Measurements from ENCODE around the gene TLE7.

Gene TLE7

DNA sequence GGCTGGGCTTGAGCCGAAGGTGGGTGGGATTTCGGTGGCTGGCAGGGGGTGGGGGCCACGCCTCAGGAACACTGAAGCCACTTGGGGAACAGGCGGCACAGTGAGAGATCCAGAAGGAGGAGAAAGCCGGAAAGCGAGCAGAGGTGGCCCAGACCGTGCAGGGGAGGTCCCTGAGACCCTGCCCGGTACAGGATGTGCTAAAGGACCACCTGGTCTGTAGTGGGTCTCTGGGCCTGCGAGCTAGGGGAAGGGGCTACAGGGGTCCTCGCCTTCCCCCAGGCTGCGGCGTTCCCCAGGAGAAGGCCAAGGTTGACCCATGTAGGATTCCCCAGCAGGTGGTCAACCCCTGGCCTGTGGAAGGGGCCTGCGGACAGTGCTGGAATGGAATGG is at the start of gene TLE7:
Gene TLE7 (minus strand): TSS at position 4 of the 390 bp plus-strand sequence. CDS start 8,730 bp downstream, outside the sequence.
- no peak for DNase-seq

DNA sequence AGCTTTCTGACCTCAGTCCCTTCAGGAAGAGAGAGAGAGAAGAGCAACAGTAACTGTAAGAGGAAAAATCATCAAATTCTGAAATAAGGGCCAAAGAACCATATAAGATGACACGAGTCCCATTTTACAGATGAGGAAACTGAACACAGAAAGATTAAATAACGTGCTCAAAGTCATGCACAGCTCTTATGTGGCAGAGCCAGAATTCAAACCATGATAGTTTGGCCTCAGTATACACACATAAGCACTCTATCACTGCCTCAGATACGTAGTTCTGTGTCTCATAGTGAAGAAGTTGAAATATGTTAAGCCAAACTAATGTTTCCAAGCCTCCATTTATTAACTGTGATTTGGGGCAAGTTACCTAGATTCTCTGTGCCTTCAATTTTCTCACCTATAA is 49.2 kb upstream of the TLE7 start:
- no peak for DNase-seq

DNA sequence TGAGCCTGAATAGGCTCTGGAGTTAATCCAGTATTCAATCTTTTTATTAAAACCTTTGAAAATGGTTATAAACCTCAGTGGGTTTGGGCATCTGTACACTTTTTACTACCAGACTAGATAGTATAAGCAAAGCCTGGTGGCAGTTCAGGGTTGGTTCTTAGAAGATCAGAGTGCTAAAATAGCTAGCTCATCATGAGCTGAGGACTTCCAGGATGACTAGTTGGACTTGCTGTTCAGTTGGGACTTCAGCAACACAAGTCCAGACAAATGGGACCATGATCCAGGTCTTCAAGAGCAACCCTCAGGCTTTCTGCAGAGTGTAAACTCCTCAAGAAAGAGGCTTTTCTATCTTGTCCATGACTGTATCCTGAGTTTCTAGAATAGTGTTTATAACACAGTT is 48.5 kb upstream of the TLE7 start:
- no peak for DNase-seq

DNA sequence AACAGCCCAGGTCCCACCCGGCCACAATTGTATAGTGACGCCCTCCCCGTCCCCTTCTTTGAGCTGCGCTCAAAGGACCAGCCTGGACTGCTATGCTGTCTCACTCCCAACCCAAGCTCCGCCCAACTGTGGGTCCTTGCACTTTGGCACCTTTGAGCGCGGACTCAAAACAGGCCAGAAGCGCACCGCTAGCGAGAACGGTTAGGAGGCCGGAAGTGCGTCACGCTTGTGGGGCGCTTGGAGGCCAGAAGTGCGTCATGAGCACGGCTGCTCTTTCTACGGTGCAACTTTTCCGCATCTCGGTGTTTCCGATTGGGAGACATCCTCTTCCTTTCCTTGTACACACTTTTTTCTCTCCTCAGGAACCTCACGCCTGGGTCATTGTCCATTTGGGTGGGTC is 47.3 kb upstream of the TLE7 start, which contains the start of gene ZNF19:
Gene ZNF19 (minus strand): TSS at position 203 of the 400 bp plus-strand sequence. CDS start 7,210 bp downstream, outside the sequence.
- DNase-seq = no peak

DNA sequence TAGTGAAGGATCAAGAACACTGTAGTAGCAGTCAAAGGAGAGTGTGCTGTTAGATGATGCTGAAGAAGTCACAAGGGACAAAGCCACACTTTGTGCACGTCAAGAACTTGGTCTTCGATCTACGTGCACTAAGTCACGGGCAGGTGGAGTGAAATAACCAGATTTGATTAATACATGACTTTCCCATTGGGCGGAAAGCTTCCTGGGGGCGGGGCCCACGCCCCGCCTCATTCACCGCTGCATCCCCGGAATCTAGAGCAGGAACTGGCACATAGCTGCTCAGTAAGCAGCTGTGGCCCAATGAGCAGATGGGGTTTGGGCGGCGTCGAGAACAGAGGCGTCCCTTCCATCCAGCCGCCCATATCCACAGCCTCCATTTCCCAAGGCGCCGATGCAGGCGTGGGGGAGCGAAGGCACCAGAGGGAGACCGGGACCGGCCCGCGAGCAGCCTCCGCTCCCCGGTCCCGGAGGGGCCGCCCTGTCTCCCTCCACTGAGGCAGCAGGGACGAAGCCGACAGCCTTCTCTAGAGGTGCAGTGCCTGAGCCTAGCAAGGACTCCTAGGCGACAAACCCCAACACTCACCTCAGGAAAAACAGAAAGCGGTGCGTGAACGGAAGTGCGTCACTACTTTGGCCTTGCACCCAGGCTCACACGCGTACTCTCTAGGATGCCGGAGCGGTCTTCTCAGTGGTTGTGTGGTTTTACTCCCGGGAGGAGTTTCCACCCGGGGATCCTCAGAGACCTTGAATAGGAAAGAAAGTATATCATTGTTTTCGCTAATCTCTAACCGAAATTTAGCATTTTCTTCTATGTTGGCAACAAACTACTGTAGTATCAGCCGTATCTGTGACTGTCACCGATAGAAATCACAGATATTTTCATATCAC is 42.4 kb upstream of the TLE7 start:
- peak; percentile 87 for DNase-seq

DNA sequence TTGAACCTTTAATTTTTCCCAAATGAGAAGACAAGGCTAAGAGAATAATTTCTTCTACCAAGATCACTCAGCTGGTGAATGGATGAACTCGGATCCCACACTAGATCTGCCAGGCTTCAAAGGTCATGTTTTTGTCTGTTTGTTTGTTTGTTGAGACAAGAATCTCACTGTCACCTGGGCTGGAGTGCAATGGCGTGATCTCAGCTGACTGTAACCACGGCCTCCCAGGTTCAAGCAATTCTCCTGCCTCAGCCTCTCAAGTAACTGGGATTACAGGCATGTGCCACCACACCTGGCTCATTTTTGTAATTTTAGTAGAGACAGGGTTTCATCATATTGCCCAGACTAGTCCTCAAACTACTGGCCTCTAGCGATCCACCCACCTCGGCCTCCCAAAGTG is 40.7 kb upstream of the TLE7 start:
- DNase-seq = no peak

DNA sequence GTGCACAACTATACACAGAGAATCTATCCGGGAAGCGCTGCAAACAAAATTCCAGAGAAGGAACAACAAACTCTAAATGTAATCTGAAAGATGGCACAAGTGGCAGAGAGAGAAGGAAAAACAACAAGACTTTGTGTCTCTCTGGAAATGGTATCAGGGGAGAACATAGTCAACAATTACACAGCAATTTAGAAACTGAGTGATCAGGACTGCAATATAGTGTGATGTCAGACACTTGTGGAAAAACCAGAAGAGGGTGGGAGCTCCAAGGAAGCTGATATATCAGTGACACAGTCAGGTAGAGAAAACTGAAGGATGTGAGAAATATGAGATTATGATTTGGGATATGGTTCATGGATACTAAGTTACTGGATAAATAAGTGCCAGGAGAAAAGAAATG is 39.1 kb upstream of the TLE7 start:
- DNase-seq = no peak

DNA sequence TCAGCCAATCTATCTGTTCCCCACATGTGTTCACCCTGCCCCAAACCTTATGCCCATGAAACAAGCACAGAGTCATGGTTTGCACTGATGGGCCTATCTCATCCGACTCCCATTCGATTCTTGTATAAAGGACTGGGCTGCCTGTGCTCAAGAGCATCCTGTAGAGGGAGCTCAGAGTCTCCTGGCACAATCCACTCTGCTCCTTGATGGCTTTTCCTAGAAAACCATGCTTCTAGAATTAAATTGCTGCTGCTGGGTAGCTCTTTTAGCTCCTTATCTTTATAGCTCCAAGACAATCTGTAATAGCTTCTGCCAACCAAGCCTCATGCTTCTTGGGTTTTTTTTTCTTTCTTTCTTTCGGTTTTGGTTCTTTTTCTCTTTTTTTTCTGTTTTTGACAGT is 37.6 kb upstream of the TLE7 start:
- no peak for DNase-seq

DNA sequence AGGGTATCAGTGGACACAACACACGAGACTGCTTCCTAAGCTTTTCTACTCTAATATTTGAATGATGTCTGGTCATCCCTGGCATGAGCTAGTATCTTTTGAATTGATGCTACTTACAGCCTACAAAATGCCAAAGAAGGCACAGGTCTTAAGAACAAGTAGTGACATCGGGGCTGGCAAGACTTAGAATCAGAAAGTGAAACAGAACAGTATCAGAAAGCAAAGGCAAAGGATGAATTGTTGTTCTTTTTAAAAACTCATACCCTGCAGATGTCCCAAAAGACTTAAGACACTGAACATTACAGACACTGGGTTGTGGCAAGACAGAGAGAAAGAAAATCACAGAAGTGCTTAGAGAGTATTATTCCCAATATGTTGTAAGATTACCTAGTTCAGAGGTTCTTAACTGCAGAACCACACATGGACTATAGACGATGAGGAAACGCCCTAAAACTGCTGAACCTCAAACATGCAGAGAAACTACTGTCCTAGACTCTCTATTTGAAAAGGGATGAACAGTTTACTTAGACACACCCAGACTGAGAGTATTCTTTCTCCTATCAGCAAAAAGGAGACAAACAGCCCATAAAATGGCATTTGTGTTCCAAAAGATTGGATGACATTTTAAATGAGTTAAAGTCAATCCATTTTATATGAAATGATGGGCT is 34.7 kb upstream of the TLE7 start:
- DNase-seq = no peak

DNA sequence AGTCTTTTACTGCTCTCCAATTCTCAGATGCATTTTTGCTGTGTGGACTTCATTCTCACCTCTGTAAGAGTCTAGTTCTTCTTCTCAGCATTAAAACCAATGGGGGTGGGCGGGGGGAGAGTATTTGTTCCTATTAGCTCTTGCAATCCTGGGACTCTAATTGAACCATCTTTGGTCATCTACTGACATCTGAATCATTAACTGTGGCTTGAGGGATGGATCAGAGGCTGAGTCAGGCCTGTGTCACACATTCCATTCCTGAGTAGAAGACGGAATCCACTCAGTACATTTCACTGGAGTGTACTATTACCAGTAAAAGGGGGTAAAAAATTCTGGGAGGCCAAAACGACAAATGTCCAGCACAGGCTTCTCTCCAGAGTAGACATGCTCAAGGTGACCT is 33.0 kb upstream of the TLE7 start:
- DNase-seq = no peak

DNA sequence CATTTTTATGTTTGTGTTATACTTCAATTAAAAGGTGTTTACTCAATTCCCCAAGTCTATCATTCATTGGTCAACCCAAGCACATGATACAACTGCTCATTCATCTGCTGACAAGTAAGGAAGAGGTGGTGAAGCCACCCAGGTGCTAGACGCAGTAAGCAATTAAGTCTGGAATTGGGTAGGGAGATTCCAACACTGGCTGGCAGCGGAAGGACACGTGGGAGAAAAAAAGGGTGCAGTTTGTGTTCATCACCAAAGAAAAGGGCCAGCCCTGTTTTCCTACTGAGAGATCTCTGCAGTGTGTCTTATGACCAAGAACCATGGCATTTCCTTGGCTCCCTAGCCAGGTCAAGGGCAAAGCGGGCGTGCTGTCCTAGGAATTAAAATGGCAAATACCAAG is 32.0 kb upstream of the TLE7 start:
- DNase-seq = no peak

DNA sequence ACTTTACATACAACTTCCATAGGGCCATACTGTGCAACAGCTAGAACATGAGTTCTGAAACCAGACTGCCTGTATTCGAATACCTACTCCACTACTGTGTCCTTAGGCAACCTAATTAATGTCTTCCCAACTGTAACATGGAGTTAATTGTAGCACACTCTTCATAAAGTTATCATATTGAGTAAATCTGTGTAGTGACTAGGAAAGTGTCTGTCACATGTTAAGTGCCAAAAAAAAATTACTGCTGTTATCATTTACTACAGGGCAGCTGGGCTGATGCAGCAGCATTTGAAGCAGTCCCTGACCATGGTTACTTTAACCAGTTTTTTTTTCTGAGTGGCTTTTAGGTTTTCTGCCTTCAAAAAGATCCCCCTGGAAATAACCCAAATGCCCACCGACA is 31.1 kb upstream of the TLE7 start:
- DNase-seq = no peak

DNA sequence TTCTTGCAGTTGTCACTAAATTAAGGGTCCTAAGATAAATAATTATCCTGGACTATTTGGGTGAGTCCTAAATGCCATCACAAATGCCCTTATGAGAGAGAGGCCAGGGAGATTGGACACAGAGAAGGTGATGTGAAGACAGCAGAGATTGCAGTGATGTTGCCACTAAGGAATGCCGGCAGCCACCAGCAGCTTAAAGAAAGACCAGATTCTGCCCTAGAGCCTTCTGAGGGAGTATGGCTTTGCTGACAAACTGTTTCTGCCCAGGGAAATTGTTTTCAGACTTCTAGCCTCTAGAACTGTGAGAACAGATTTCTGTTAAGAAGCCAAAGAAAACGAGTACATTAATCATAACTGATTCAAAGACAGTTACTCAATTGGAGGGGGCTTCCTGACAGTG is 30.2 kb upstream of the TLE7 start:
- no peak for DNase-seq

DNA sequence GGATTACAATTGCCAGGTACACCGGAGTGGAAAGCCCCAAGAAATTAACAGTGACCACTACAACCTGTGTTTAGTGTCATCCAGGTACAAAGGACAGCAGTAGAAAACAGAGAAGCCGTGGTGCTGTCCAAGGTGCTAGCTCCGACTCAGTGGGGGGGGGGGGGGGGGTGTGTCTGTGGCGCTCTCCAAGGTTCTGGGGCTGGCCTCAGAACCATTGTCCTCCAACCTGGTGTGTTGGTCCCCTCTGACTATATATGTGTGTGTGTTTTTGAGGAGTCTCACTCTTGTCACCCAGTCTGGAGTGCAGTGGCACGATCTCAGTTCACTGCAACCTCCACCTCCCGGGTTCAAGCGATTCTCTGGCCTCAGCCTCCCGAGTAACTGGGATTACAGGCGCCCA is 26.0 kb upstream of the TLE7 start:
- DNase-seq = peak; percentile 36

DNA sequence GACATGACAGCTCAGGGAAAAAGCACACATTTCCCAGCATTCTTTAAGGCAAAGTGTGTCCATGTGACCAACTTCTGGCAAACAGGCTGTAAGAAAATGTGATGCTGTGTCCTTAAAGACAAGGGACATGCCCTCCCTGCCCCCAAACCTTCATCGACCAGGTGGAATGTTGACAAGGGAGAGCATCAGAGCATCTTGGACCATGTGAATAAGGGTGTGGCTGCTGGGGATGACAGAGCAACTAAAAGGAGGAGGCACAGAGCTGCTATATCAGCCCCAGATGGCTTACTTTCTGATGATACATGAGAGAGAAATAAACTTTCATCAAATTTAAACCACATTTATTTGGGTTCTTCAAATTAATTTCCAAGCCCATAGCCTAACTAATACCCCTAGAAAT is 22.4 kb upstream of the TLE7 start:
- DNase-seq = no peak

DNA sequence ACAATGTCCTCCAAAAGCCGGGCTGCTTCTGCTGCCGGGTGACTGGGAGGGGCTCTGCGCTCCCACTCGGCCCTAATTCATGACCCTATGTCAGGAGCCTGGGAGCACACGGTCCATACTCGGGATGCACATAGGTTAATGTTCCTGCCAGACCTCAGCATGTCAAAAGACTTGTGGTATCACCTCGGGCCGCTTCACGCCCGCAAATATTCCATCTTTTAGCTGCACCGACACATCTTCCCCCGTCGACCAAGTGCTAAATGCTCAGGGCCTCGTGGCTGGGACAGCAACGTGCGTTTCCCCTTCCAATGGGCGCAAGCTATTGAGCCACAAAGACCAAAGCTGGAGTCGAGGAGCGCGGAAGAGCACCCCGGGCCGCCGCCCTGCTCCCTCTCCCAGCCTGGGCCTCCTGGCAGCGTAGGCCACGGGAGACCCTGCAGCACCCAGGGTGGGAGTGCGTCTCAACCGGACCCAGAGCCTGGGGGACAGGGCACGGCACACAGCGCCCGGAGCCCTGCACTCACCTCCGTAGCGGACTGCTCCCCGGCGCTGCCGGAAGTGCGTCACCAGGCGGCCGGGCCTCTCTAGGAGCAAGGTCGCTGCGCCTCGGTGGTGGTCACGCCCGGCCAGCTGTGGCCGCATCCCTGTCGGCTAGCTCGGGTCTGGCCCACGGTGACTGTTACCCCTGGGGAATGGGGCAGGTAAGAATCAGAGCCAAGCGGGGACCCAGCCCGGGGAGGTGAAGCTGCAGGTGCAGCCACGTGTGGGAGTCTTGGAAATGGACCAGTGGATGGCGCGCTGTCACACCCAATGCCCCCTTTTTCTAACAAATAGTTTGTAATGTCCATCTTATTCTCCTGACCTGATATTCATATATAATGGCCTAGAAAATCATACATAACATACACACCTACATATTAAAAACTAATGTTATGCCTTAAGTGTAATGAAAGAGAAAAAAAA is 20.1 kb upstream of the TLE7 start, which contains the start of gene ZNF23:
Gene ZNF23 (minus strand): TSS at position 562 of the 963 bp plus-strand sequence. CDS start 5,451 bp downstream, outside the sequence.
- DNase-seq = peak; percentile 82

DNA sequence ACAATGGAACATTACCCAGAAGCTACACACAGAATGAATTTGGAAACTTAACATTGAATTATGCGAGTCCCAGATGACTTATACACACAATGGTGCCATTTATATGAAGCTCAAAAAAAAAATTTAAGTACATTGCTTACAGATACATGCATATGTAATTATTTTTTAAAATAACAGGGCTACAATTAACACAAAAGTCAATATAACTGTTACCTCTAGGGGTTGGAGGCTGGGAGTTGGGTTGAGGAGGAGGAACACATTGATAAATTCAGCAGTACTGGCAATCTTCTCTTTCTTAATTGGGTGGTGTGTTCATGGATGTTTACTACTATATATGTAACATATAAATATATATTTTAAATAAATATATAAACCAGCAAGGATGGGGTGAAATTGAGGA is 19.1 kb upstream of the TLE7 start:
- DNase-seq = no peak

DNA sequence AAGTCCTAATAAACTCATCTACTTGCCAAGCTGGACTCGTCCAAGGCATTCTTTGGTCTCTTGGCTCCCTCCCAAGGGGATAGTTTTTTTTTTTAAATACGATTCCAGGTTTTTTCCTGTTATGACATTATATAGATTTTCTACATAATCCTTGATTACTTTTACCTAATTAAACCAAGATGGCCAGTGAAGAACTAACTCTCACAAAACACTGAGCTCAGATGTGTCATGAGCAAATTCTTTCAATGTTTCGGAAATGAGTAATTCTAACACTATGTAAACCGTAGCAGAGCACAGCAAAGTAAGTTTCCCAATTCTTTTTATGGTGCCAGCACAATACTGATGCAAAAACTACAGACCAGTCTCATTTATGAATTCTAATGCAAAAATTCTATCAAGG is 18.4 kb upstream of the TLE7 start:
- DNase-seq = no peak

DNA sequence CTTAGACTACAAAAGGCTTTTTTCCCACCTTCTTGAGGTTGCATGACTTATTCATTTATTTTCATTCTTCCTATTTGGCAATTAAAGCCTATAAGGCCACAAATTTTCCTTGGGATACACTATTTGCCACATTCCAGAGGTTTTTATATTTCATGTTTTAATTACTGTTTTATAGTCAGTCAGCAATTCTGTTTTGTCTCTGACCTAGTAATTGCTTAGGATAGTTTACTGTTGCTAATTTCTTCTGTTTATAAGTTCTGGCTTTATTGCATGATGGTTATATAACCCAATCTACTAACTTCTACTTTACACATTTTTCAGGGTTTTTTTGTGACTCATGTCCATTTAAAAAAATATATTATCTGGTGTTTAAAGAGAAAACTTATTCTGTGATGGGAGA is 17.7 kb upstream of the TLE7 start:
- DNase-seq = no peak

DNA sequence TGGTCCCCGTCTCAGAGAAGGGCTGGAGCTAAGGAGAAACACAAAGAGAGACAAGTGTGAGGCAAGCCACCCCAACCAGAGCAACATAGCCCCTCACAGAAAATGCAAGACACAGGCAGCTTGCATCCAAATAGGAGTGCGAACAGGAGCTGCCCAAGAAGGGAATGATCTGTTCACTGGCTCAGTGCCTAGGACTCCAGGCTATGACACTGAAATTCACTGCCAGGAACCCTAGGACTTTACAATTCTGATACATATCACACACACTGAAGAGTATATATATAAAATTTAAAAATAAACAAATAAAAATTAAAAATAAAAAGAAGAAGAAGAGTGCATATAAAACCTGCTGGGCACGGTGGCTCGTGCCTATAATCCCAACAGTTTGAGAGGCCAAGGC is 14.9 kb upstream of the TLE7 start:
- DNase-seq = no peak

DNA sequence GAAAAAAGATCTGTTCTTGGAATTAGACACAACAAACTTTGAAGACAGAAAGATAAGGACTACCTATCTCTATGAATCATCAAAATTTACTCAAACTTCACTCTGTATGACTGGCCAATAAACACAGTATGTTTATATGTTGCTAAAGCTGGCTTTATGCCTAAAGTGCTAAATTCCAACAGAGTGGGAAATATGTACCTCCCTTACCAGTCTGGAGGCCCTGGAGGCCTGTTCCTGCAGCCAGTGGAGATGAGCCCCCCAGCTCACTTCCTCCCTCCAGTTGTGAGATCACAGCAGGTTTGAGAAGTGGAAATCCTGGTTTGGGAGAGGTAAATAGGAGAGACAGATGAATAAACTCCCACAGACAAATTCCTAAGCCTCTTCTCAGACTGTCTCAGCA is 11.2 kb upstream of the TLE7 start:
- DNase-seq = no peak

DNA sequence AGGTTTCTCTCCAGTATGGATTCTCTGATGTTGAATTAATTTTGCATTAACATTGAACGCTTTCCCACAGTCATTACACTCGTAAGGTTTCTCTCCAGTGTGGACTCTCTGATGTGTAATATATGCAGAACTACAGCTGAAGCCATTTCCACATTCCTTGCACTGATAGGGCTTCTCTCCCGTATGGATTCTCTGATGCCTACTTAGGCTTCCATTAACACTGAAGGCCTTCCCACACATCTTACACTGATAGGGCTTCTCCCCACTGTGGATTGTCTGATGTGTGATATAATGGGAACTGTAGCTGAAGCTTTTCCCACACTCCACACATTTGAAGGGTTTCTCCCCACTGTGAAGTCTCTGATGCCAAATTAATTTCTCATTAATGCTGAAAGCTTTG is 7.2 kb upstream of the TLE7 start:
- no peak for DNase-seq

DNA sequence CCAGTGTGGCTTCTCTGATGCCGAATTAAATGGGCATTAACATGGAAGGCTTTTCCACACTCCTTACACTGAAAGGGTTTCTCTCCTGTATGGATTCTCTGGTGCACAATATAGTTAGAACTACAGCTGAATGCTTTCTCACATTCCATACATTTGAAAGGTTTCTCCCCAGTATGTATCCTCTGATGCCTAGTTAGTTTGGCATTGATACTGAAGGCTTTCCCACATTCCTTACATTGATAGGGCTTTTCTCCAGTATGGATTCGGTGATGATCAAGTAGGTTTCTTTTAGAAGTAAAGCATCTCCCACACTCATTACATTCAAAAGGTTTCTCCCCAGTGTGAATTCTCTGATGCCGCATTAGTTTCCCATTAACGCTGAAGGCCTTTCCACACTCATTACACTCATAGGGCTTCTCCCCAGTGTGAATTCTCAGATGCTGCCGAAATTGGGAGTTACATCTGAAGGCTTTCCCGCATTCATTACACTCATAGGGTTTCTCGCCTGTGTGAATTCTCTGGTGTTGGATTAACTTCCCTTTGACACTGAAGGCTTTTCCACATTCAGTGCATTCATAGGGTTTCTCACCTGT is 6.5 kb upstream of the TLE7 start:
- DNase-seq = no peak

Measured in CD4-positive, alpha-beta T cell treated with Interleukin-10 for 1 hour (primary cell).